ENCODE data around the gene ALPK1. TPM values are rescaled to one million over a fixed set of nuclear protein-coding genes. Genes with fewer than 3 reads are reported as not detected.

The ALPK1 gene
- total and polyA plus RNA-seq, 2 of the 4 experiments (the other 2 are of a cell fraction): 3.3 to 7.9 TPM

DNA sequence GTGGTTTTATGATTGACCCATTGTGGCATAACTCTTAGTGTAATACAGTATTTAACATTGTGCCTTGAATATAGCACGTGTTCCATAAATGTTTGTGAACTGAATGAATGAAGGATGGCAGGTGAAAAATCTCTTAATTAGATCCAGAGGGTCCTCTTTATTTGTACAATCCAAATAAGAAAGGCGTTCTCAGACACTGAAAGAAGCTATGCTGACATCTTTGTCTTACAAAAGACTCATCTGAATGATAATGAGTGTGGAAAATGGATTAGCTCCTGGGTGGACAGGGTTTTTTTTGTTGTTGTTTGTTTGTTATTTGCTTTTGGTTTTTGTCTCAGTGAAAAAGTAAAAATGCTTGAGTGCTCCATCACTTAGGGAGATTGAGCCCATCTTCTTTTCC, 156.2 kb downstream of the ALPK1 start:
- Histone ChIP-seq H4K20me1 (ENCODE audit: insufficient read depth, low read length) (no peaks in the 10 kb centered on the region), H3K56ac (ENCODE audit: extremely low read depth, insufficient read depth, low read length) (no peak overlapping the region), H2AK9ac (replicated peaks; ENCODE audit: low read depth, low read length, poor library complexity) (no peak overlapping the region), H2AFZ (replicated peaks; ENCODE audit: low read length, poor library complexity) (no peak overlapping the region), H3K4me2 (ENCODE audit: low read depth, low read length) (no peak overlapping the region), H3K4me1 (ENCODE audit: control insufficient read depth, insufficient read depth, low read length) (no peaks in the 10 kb centered on the region), H3K4me3 (ENCODE audit: insufficient read depth, low read depth, low read length) (no peak overlapping the region), H2BK5ac (ENCODE audit: low read depth, low read length, poor library complexity, severe bottlenecking) (no peak overlapping the region), H4K91ac (ENCODE audit: insufficient read depth, low read depth, low read length) (no peak overlapping the region), H4K5ac (ENCODE audit: low read depth, low read length) (no peak overlapping the region), H3K9me1 (ENCODE audit: insufficient read depth, low read length) (no peaks in the 10 kb centered on the region), H2BK20ac (ENCODE audit: low read depth, low read length) (no peak overlapping the region), H3K27ac (ENCODE audit: insufficient read depth, low read length) (no peak overlapping the region), H3K9me3 (ENCODE audit: control insufficient read depth, insufficient read depth, low read length) (no peaks in the 10 kb centered on the region), H3K18ac (ENCODE audit: low read depth, low read length) (no peak overlapping the region), H2BK120ac (ENCODE audit: low read depth, low read length) (no peak overlapping the region), H3K79me1 (ENCODE audit: low read depth in 1 of 2, low read length in 2 of 2) (no peaks in the 10 kb centered on the region), H3K9ac (ENCODE audit: low read depth, low read length) (no peak overlapping the region), H3K23ac (ENCODE audit: low read depth, low read length) (no peak overlapping the region), H2BK15ac (ENCODE audit: low read depth, low read length) (no peak overlapping the region), H3K4ac (ENCODE audit: low read depth, low read length) (no peak overlapping the region), H3K36me3 (ENCODE audit: control insufficient read depth, insufficient read depth, low read length) (no peaks in the 10 kb centered on the region), H4K8ac (ENCODE audit: low read depth in 2 of 2, low read length in 2 of 2) (no peak overlapping the region), H3K27me3 (ENCODE audit: control insufficient read depth, insufficient read depth, low read length) (no peaks in the 10 kb centered on the region), H3K14ac (replicated peaks; ENCODE audit: low read depth, low read length) (no peak overlapping the region), H2AK5ac (ENCODE audit: low read depth, low read length) (no peak overlapping the region)
- in situ Hi-C loops (cut with MboI; ENCODE audit: low sequenced_read_pairs) (no loop called here), intact Hi-C loops (cut with micrococcal nuclease) (no loop called here), dilution Hi-C loops (cut with HindIII; ENCODE audit: low sequenced_read_pairs, unreplicated experiment) (no loop called here)
- DNase-seq (no peak), ATAC-seq (ENCODE audit: low read depth) (no peak)
- TF ChIP-seq MXI1 (IDR thresholded peaks at IDR 0.05; ENCODE audit: borderline replicate concordance, low read depth, low read length): no peak
- TF ChIP-seq, protein P1, sequence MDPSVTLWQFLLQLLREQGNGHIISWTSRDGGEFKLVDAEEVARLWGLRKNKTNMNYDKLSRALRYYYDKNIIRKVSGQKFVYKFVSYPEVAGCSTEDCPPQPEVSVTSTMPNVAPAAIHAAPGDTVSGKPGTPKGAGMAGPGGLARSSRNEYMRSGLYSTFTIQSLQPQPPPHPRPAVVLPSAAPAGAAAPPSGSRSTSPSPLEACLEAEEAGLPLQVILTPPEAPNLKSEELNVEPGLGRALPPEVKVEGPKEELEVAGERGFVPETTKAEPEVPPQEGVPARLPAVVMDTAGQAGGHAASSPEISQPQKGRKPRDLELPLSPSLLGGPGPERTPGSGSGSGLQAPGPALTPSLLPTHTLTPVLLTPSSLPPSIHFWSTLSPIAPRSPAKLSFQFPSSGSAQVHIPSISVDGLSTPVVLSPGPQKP (IDR thresholded peaks at IDR 0.05; ENCODE audit: borderline replicate concordance, low read depth, low read length): no peak
- TF ChIP-seq BHLHE40 (IDR thresholded peaks at IDR 0.05; ENCODE audit: low read depth, low read length): no peak
- TF ChIP-seq RFX5 (IDR thresholded peaks at IDR 0.05; ENCODE audit: low read depth, low read length): no peak
- no peak for TF ChIP-seq RCOR1 (IDR thresholded peaks at IDR 0.05; ENCODE audit: insufficient replicate concordance, low read length)
- TF ChIP-seq FOS (IDR thresholded peaks at IDR 0.05; ENCODE audit: low read depth, low read length): no peak
- no peak for TF ChIP-seq MAZ (IDR thresholded peaks at IDR 0.05; ENCODE audit: borderline replicate concordance, low read depth, low read length)
- no peak for TF ChIP-seq NFE2L2 (IDR thresholded peaks at IDR 0.05; ENCODE audit: low read depth, low read length)
- TF ChIP-seq CHD1 (IDR thresholded peaks at IDR 0.05; ENCODE audit: low read depth, low read length): no peak
- no peak for TF ChIP-seq CEBPB (IDR thresholded peaks at IDR 0.05; ENCODE audit: low read depth, low read length)
- no peak for TF ChIP-seq RAD21 (IDR thresholded peaks at IDR 0.05; ENCODE audit: low read length)
- TF ChIP-seq, protein P2, sequence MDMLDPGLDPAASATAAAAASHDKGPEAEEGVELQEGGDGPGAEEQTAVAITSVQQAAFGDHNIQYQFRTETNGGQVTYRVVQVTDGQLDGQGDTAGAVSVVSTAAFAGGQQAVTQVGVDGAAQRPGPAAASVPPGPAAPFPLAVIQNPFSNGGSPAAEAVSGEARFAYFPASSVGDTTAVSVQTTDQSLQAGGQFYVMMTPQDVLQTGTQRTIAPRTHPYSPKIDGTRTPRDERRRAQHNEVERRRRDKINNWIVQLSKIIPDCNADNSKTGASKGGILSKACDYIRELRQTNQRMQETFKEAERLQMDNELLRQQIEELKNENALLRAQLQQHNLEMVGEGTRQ (IDR thresholded peaks at IDR 0.05; ENCODE audit: low read depth, low read length): no peak
- TF ChIP-seq POLR2A (IDR thresholded peaks at IDR 0.05; ENCODE audit: low read depth, low read length): no peak
- TF ChIP-seq, protein P3, sequence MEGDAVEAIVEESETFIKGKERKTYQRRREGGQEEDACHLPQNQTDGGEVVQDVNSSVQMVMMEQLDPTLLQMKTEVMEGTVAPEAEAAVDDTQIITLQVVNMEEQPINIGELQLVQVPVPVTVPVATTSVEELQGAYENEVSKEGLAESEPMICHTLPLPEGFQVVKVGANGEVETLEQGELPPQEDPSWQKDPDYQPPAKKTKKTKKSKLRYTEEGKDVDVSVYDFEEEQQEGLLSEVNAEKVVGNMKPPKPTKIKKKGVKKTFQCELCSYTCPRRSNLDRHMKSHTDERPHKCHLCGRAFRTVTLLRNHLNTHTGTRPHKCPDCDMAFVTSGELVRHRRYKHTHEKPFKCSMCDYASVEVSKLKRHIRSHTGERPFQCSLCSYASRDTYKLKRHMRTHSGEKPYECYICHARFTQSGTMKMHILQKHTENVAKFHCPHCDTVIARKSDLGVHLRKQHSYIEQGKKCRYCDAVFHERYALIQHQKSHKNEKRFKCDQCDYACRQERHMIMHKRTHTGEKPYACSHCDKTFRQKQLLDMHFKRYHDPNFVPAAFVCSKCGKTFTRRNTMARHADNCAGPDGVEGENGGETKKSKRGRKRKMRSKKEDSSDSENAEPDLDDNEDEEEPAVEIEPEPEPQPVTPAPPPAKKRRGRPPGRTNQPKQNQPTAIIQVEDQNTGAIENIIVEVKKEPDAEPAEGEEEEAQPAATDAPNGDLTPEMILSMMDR (conservative IDR thresholded peaks at IDR 0.05; ENCODE audit: low read depth, low read length): no peak
- no peak for TF ChIP-seq SMC3 (IDR thresholded peaks at IDR 0.05; ENCODE audit: low read depth, low read length)
- 60% methylated on average over 1 of the region's 2 CpGs; no CpG with 5 or more reads in 1 of the 2 experiments for WGBS, 2 experiments (ENCODE audit: extremely low coverage in 2 of 2, insufficient read length in 1 of 2)
- BruUV-seq (replicated peaks): no TSS peak
- POLR2A ChIA-PET (ENCODE audit: unreplicated experiment): no interaction called here
- CTCF ChIA-PET: no interaction called here
